ENCODE results near the gene IGFN1. TPM values are rescaled to one million over a fixed set of nuclear protein-coding genes. Genes with fewer than 3 reads are reported as not detected.

The IGFN1 gene
- total and polyA plus RNA-seq, 2 donors (not counting 3 experiments of a cell fraction or from before 2014, with no cell fraction given), result not detected

- dilution Hi-C loops (cut with MboI; ENCODE audit: extremely low pct_ligation_motif_present, low sequenced_read_pairs), result no loop called here
- ChIA-PET POLR2A (no interaction called here), CTCF (interaction anchor here (1.5 to 2.3 kb wide), 2 partner anchors 84 to 97 kb away, joined by 3 to 7 read pairs; no protein-coding TSS in a partner anchor)
- no peaks in the 10 kb centered on the region for H4K20me1 ChIP-seq (replicated peaks; ENCODE audit: control insufficient read depth, extremely low read depth, insufficient read depth, low read length)
- FAIRE-seq, result no peak
- no peak for TF ChIP-seq EZH2 (IDR thresholded peaks at IDR 0.05; ENCODE audit: borderline replicate concordance, low read depth, low read length, severe bottlenecking)
- TF ChIP-seq MYC (IDR thresholded peaks at IDR 0.05; ENCODE audit: low read depth, low read length), result no peak
- TF ChIP-seq CTCF (IDR thresholded peaks at IDR 0.05; ENCODE audit: extremely low read depth in 1 of 2, insufficient read depth in 1 of 2, low read depth in 1 of 2, low read length in 2 of 2), result no peak
- TF ChIP-seq GATA2 (IDR thresholded peaks at IDR 0.05; ENCODE audit: insufficient read depth, insufficient read length, low read depth, low read length), result no peak
- H3K9me3 ChIP-seq (replicated peaks; ENCODE audit: control insufficient read depth, insufficient read depth, low read length), result no peaks in the 10 kb centered on the region
- H3K27me3 ChIP-seq (ENCODE audit: control insufficient read depth in 2 of 2, insufficient read depth in 2 of 2, low read length in 2 of 2), result peaks cover 14 to 20% of the 10 kb centered on the region in 2 experiments
- H3K36me3 ChIP-seq (ENCODE audit: control insufficient read depth in 2 of 2, extremely low read depth in 1 of 2, insufficient read depth in 2 of 2, low read length in 2 of 2), result no peaks in the 10 kb centered on the region
- no peak overlapping the region for H2AFZ ChIP-seq (ENCODE audit: low read depth, low read length)
- no peaks in the 10 kb centered on the region for H3K9me1 ChIP-seq (replicated peaks; ENCODE audit: control insufficient read depth, extremely low read depth, insufficient read depth, low read length)
- no TSS peak for BruUV-seq (replicated peaks)
- no peak for DNase-seq (ENCODE audit: low read depth, low spot score)
- intact Hi-C loops (cut with micrococcal nuclease), result no loop called here
- H3K27ac ChIP-seq (ENCODE audit: insufficient read depth, low read depth, low read length), result no peak overlapping the region
- no peak overlapping the region for H3K4me3 ChIP-seq (replicated peaks in 1 of 3; ENCODE audit: insufficient read depth in 1 of 3, low read depth in 1 of 3, low read length in 3 of 3)
- no peak overlapping the region for H3K4me2 ChIP-seq (ENCODE audit: insufficient read depth, low read length)
- no peaks in the 10 kb centered on the region for H3K79me2 ChIP-seq (ENCODE audit: control insufficient read depth, insufficient read depth, low read length)
- no peak overlapping the region for H3K9ac ChIP-seq (replicated peaks; ENCODE audit: extremely low read depth, insufficient read depth, low read length)
- H3K4me1 ChIP-seq (ENCODE audit: control insufficient read depth, extremely low read depth, insufficient read depth, low read length), result no peaks in the 10 kb centered on the region
These were observed 73.4 kb downstream of the IGFN1 start for GRCh38 chr1:201264072-201264471.

DNA sequence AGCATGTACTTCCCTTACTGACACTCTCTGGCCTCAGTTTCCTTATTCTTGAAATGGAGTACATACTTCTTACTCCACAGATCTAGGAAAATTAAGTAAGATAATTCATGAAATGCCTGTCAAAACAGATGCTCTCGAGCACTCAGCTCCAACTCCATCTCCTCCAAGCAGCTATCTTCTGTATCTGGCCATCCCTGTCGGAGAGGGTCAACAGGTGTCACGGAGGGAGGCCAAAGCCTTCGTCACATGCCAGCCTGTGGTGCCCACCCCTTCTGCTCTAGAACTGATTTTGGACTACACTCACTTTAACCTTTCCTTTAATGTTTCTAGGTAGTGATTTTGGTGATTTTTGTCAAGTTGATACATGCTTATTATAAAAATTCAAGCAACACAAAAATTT lies 73.9 kb downstream of the IGFN1 start:
- CTCF ChIA-PET, result interaction anchor here (1.5 to 2.3 kb wide), 2 partner anchors 84 to 97 kb away, joined by 3 to 7 read pairs; no protein-coding TSS in a partner anchor
- dilution Hi-C loops (cut with MboI; ENCODE audit: extremely low pct_ligation_motif_present, low sequenced_read_pairs), result no loop called here
- FAIRE-seq, result no peak

More for the DNA sequence above, 73.9 kb downstream of the IGFN1 start:
- no peaks in the 10 kb centered on the region for H3K36me3 ChIP-seq (ENCODE audit: control insufficient read depth in 2 of 2, extremely low read depth in 1 of 2, insufficient read depth in 2 of 2, low read length in 2 of 2)
- no peak overlapping the region for H3K4me3 ChIP-seq (replicated peaks in 1 of 3; ENCODE audit: insufficient read depth in 1 of 3, low read depth in 1 of 3, low read length in 3 of 3)
- POLR2A ChIA-PET, result no interaction called here
- no peaks in the 10 kb centered on the region for H3K9me1 ChIP-seq (replicated peaks; ENCODE audit: control insufficient read depth, extremely low read depth, insufficient read depth, low read length)
- H3K27ac ChIP-seq (ENCODE audit: insufficient read depth, low read depth, low read length), result no peak overlapping the region
- H3K4me1 ChIP-seq (ENCODE audit: control insufficient read depth, extremely low read depth, insufficient read depth, low read length), result no peaks in the 10 kb centered on the region
- no peaks in the 10 kb centered on the region for H3K9me3 ChIP-seq (replicated peaks; ENCODE audit: control insufficient read depth, insufficient read depth, low read length)
- H4K20me1 ChIP-seq (replicated peaks; ENCODE audit: control insufficient read depth, extremely low read depth, insufficient read depth, low read length), result no peaks in the 10 kb centered on the region
- no peak for DNase-seq (ENCODE audit: low read depth, low spot score)
- peaks cover 14 to 17% of the 10 kb centered on the region in 2 experiments for H3K27me3 ChIP-seq (ENCODE audit: control insufficient read depth in 2 of 2, insufficient read depth in 2 of 2, low read length in 2 of 2)
- H2AFZ ChIP-seq (ENCODE audit: low read depth, low read length), result no peak overlapping the region
- TF ChIP-seq GATA2 (IDR thresholded peaks at IDR 0.05; ENCODE audit: insufficient read depth, insufficient read length, low read depth, low read length) (no peak), EZH2 (IDR thresholded peaks at IDR 0.05; ENCODE audit: borderline replicate concordance, low read depth, low read length, severe bottlenecking) (no peak), POLR2A (IDR thresholded peaks at IDR 0.05; ENCODE audit: low read depth, low read length) (no peak), POLR2AphosphoS5 (IDR thresholded peaks at IDR 0.05; ENCODE audit: insufficient read depth, low read depth, low read length) (no peak), CTCF (IDR thresholded peaks at IDR 0.05; ENCODE audit: extremely low read depth in 1 of 2, insufficient read depth in 1 of 2, low read depth in 1 of 2, low read length in 2 of 2) (no peak), FOS (IDR thresholded peaks at IDR 0.05; ENCODE audit: borderline replicate concordance, insufficient read depth, low read length) (no peak), MYC (IDR thresholded peaks at IDR 0.05; ENCODE audit: low read depth, low read length) (no peak), JUN (IDR thresholded peaks at IDR 0.05; ENCODE audit: borderline replicate concordance, insufficient read depth, insufficient read length, low read depth) (no peak)
- TF ChIP-seq, protein P1, sequence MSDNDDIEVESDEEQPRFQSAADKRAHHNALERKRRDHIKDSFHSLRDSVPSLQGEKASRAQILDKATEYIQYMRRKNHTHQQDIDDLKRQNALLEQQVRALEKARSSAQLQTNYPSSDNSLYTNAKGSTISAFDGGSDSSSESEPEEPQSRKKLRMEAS (IDR thresholded peaks at IDR 0.05; ENCODE audit: insufficient read depth, insufficient read length), result no peak
- no peaks in the 10 kb centered on the region for H3K79me2 ChIP-seq (ENCODE audit: control insufficient read depth, insufficient read depth, low read length)
- intact Hi-C loops (cut with micrococcal nuclease), result no loop called here
- no peak overlapping the region for H3K4me2 ChIP-seq (ENCODE audit: insufficient read depth, low read length)
- no peak overlapping the region for H3K9ac ChIP-seq (replicated peaks; ENCODE audit: extremely low read depth, insufficient read depth, low read length)
- BruUV-seq (replicated peaks), result no TSS peak

Data from endothelial cell of umbilical vein (primary cell).